Measurements from ENCODE around the gene MYRIP.
"Not testable (repeated sequence)": the region's sequence is repeated elsewhere in the genome, so short reads cannot be mapped to it uniquely, and the experiment has no call there.

The MYRIP gene

GRCh38 chr3:40088527-40089170, 279.2 kb downstream of the MYRIP start:
- DNase-seq = no peak

GRCh38 chr3:40096661-40097111, 287.3 kb downstream of the MYRIP start:
- no peak for DNase-seq

GRCh38 chr3:40097131-40098117, 288.0 kb downstream of the MYRIP start:
- DNase-seq = no peak

GRCh38 chr3:40098261-40098759, 288.9 kb downstream of the MYRIP start:
- no peak for DNase-seq

GRCh38 chr3:40099871-40100270, 290.5 kb downstream of the MYRIP start:
- DNase-seq = no peak

- no peak for DNase-seq
These were observed 292.8 kb downstream of the MYRIP start for GRCh38 chr3:40102182-40102581.

GRCh38 chr3:40103829-40104228, 294.4 kb downstream of the MYRIP start:
- DNase-seq = no peak

- no peak for DNase-seq
These were observed 295.0 kb downstream of the MYRIP start for GRCh38 chr3:40104441-40104840.

GRCh38 chr3:40108643-40109042, 299.2 kb downstream of the MYRIP start:
- DNase-seq = no peak

- DNase-seq = no peak
These were observed 300.5 kb downstream of the MYRIP start for GRCh38 chr3:40109641-40110490.

- DNase-seq = no peak
These were observed 307.2 kb downstream of the MYRIP start for GRCh38 chr3:40116478-40117177.

GRCh38 chr3:40118091-40118490, 308.7 kb downstream of the MYRIP start:
- no peak for DNase-seq

GRCh38 chr3:40120067-40120692, 310.8 kb downstream of the MYRIP start:
- no peak for DNase-seq

GRCh38 chr3:40120806-40121205, 311.4 kb downstream of the MYRIP start:
- no peak for DNase-seq

GRCh38 chr3:40124918-40125317, 315.5 kb downstream of the MYRIP start:
- no peak for DNase-seq

- no peak for DNase-seq
These were observed 318.8 kb downstream of the MYRIP start for GRCh38 chr3:40128166-40128565.

- DNase-seq = no peak
These were observed 320.1 kb downstream of the MYRIP start for GRCh38 chr3:40129510-40129909.

GRCh38 chr3:40129981-40130380, 320.6 kb downstream of the MYRIP start:
- DNase-seq = no peak

- DNase-seq = no peak
These were observed 321.3 kb downstream of the MYRIP start for GRCh38 chr3:40130721-40131120.

- DNase-seq = not testable (repeated sequence)
These were observed 324.6 kb downstream of the MYRIP start for GRCh38 chr3:40133886-40134575.

Data from CD4-positive, alpha-beta T cell treated with Interleukin-12 subunit alpha and Interleukin-12 subunit beta, for 1 hour (primary cell).